GM06990 (cell line): ENCODE measurements around the gene CNST.

Source experiments
- DNase-seq: peaks from one replicate; pipeline ENCODE4 v3.0.0-alpha.2; 2011; ENCODE audit not compliant: insufficient read length; ENCODE audit errors: extremely low read depth
- H3K27me3 ChIP-seq: replicated peaks from 2 replicates; pipeline ENCODE4 v1.6.0; 2011; ENCODE audit warnings: low read length; ENCODE audit not compliant: control insufficient read depth, insufficient read depth
- H3K36me3 ChIP-seq: 2 replicates; pipeline ENCODE4 v1.5.1; 2011; ENCODE audit warnings: low read length; ENCODE audit not compliant: control insufficient read depth, insufficient read depth
- H3K4me3 ChIP-seq: replicated peaks from 2 replicates; pipeline ENCODE4 v1.5.1; 2011; ENCODE audit warnings: low read depth, mild to moderate bottlenecking, control low read depth, low read length
- TF ChIP-seq, protein P1 (sequence below): IDR thresholded peaks from 2 replicates; pipeline ENCODE4 v1.5.1; 2011; ENCODE audit warnings: low read length, control low read depth, mild to moderate bottlenecking, inconsistent platforms; ENCODE audit not compliant: insufficient read depth, poor library complexity, severe bottlenecking

CNST gene

DNA sequence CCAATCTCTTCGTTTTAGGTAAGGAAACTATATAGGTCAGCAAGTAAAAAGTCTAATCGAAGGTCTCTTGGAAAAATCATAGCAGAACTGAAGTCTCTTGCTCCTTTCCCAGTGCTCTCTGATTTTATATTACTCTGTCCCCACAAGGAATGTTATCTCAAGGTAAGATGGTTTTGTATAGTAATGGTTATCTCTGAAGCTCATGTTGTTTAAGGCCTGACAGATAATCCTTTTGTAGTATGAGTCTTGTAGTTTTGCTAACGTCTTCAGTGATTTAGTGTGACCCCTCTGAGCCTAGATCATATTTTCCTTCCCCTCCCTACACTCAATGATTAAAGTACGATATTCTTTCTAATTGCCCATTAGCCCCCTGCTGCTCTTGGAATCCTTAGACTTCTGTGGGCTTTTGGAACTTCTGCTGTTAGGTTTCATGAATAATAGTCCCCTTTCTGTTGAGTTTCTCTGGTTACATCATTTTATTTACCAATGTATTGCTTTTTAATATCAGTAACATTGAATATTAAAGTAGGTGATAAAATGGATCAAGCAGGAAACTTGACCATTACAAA, 52.1 kb downstream of the CNST start:
- Histone ChIP-seq H3K36me3 (no peaks in the 10 kb centered on the region; the same call in 1 of the 2 replicates), H3K27me3 (no peaks in the 10 kb centered on the region), H3K4me3 (no peak overlapping the region)
- no peak for DNase-seq
- TF ChIP-seq, protein P1, sequence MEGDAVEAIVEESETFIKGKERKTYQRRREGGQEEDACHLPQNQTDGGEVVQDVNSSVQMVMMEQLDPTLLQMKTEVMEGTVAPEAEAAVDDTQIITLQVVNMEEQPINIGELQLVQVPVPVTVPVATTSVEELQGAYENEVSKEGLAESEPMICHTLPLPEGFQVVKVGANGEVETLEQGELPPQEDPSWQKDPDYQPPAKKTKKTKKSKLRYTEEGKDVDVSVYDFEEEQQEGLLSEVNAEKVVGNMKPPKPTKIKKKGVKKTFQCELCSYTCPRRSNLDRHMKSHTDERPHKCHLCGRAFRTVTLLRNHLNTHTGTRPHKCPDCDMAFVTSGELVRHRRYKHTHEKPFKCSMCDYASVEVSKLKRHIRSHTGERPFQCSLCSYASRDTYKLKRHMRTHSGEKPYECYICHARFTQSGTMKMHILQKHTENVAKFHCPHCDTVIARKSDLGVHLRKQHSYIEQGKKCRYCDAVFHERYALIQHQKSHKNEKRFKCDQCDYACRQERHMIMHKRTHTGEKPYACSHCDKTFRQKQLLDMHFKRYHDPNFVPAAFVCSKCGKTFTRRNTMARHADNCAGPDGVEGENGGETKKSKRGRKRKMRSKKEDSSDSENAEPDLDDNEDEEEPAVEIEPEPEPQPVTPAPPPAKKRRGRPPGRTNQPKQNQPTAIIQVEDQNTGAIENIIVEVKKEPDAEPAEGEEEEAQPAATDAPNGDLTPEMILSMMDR = no peak

DNA sequence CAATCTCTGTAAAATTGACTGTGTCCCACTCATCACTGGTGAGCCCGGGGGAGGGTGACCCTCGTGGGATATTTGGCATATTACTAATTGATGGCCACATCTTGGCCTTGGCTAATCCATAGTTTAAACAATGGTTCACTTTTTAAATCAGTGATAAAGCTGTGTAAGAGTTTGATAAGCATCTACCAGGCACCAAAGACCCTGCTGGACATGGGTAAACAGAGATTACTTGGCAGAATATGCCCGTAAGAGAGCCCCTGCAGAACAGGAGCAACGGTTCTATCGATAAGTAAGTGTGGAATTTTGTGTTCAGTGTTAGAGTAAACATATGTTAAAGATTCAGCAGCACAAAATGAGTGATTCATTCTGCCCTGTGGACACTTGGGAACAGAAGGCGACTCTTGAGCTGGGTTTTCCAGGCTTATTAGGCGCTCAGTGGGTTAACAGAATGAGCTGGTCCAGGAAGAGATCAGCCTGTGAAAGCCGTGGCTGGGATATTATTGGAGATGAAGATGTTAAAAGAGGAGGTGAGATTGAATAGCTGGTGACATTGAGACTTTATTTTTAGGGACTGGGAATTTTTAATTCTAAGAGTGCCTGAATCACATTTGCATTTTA, 55.9 kb downstream of the CNST start:
- Histone ChIP-seq H3K36me3 (no peaks in the 10 kb centered on the region; the same call in 1 of the 2 replicates), H3K4me3 (no peak overlapping the region), H3K27me3 (no peaks in the 10 kb centered on the region)
- DNase-seq = no peak
- TF ChIP-seq, protein P1 = no peak

DNA sequence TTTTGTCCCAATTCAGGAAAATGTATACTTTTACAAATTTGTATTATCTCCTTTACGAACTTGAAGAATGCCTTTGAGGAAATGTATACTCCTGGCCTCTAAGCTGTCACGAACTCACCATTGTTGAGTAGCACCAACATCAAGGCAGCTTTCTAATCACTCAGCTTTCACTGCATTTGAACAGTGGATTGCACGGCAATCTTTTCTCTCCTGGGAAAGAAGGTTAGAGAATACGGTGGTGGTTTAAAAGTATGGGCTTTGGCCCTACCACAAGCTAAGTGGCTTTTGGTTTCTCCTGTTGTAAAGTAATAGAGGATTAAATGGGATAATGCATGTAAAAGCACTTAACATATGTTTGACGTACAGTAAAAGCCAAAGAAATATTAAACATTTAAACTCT, 57.8 kb downstream of the CNST start:
- no peaks in the 10 kb centered on the region; the same call in 1 of the 2 replicates for H3K36me3 ChIP-seq
- no peak for DNase-seq

DNA sequence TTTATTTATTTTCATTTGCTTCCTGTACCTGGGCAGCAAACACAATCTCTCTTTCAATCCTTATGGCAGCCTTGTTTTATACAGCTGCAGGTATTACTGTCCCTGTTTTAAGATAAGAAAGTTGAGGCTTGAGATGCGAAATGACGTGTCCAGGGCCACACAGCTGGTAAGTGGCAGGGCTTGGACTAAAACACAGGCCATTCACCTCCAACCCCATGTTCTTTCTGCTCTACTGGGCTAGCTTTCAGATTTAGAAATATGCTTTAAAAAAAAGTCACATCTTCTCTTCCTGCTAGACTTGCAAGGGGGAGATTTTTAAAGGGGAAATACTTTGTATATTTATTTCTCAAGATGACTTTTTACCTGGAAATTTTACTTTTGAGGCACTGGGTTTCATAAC, 62.8 kb downstream of the CNST start:
- peak; percentile 69 for DNase-seq
- Histone ChIP-seq H3K36me3 (no peaks in the 10 kb centered on the region; the same call in none of the 2 replicates), H3K4me3 (no peak overlapping the region; the same call in 1 of the 2 replicates), H3K27me3 (no peaks in the 10 kb centered on the region)
- TF ChIP-seq, protein P1 = no peak

More for the DNA sequence above, 57.8 kb downstream of the CNST start:
- no peaks in the 10 kb centered on the region for H3K27me3 ChIP-seq
- TF ChIP-seq, protein P1 = no peak
- H3K4me3 ChIP-seq = no peak overlapping the region

DNA sequence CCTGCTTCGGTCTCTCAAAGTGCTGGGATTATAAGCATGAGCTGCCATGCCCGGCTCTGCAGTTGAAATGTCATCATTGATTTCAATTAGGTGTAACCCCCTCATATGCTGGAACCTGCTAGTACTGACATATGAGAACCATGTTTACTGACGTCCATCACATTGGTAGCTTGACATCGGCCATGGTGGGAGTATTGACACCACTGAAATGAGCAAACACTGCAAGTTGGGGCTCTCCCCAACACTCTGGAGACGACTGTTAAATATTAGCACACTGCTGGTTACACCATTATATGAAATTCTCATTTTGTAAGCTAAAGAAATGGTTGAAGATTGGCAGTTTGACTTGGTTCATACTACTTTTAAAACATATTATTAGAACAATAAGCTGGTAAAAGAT, 63.7 kb downstream of the CNST start:
- TF ChIP-seq, protein P1 = no peak
- H3K27me3 ChIP-seq = no peaks in the 10 kb centered on the region
- H3K36me3 ChIP-seq = no peaks in the 10 kb centered on the region; the same call in none of the 2 replicates
- no peak overlapping the region for H3K4me3 ChIP-seq
- DNase-seq = no peak
